Hypothalamus (tissue), 51 donors: ENCODE data around the gene RPTOR.

Experiments
- DNase-seq, 51 donors: peaks; one replicate each; lab custom pipeline; 2025; lab: John Stamatoyannopoulos, UW

The RPTOR gene

DNA sequence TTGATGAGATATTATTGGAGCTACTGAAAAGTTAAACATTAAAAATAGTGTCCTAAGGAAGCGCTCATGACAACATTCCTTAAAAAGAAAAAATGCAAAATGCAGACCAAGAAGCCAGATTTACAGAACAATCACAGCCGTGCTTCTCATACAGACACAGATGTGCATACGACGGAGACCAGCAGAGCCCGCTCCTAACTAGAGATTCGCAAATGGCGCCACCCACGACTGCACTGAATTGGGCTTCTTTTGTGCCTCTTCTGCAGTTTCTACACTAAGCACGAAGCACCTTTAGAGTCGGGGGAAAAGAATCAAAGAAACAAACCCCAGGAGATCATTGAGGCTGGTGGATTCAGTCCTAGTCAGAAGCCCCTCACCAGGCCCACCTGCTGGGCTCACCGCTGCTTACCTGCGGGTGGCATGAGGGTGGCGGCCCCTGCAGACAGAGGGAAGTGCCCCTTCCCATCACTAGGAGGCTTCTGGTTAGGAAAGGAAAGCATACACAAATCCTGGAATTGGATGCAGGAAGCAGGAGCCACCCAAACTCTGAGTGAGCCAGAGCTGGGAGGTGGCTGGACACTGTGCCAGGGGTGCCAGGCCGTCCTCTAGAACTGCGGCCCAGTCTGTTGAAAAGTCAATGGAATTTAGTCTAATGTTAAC, 382.1 kb downstream of the RPTOR start:
- no peak for DNase-seq

DNA sequence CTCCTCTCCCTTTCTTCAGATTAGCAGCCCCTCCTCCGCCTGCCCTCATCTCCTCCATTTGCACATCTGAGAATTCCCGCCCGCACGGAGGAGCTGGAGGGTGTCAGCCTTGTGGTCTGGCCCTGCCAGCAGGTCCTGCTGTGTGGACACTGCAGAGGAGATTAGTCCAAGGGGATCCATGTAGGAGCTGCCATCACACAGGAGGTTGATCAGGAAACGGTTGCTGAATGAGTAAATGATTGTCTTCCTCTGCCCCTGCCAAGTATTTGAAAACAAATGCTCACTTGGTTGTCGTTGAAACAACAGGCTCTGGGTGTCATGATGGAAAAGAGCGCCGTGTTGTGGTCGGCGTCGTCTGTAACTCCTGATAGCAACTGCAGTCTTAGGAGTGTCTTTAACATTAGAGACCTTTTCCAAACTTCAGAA, 383.2 kb downstream of the RPTOR start:
- DNase-seq: no peak

DNA sequence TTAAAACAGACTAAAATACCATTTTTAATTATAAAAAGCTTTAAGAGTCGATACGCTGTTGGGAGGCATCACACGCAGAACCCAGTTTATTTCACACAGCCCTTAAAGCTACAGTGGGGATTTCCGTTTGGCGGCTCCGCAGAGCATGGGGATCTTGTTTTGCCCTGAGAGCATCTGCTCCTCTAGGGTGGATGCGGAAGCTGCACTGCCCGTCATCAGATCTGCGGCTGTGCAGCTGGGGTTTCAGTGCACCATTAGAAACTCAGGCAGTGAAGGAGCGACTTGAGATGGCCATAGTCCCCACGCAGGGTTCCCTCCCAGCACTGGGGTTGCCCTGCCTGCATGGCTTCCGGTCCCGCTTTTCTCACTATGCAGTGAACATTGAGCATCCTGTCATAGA, 384.8 kb downstream of the RPTOR start:
- DNase-seq: no peak

DNA sequence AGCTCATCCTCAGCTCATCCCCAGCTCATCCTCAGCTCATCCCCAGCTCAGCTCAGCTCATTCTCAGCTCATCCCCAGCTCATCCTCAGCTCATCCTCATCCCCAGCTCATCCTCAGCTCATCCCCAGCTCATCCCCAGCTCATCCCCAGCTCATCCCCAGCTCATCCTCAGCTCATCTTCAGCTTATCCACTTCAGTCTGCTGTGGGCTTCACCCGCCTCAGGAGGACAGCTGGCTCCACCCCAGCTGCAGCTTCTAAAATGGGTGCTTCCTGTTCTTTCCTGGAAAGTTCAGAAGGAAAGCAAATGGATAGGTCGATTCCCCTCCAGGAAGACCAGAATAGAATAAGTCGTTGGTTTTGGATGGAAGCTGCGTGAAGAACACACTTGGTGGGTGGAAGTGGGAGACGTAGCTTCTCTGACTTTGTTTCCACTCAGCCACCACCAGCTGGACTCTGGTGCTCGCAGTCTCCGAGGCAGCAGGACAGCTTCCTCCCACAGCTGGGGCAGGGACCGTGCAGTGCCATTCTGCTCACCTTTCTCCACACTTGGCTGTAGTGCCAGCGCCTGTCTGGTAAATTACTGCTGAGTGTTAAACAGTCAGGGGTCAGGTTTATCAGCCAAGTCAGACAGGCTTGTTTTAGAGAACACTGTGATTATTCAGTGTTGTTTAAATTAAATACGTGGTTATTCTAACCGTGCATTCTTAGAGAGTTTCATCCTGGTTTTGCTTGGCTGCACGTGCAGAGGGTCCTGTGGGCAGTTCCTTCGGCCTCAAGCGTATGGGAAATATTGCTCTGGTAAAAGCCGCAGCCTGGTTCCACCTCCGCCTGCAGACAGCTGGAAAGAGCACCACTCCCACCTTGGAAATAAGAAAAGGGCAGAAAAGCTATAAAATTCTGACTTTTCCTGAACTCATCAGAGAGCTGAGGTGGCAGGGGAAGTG, 386.0 kb downstream of the RPTOR start:
- DNase-seq: peak in 1 of 51 donors; percentile 22

DNA sequence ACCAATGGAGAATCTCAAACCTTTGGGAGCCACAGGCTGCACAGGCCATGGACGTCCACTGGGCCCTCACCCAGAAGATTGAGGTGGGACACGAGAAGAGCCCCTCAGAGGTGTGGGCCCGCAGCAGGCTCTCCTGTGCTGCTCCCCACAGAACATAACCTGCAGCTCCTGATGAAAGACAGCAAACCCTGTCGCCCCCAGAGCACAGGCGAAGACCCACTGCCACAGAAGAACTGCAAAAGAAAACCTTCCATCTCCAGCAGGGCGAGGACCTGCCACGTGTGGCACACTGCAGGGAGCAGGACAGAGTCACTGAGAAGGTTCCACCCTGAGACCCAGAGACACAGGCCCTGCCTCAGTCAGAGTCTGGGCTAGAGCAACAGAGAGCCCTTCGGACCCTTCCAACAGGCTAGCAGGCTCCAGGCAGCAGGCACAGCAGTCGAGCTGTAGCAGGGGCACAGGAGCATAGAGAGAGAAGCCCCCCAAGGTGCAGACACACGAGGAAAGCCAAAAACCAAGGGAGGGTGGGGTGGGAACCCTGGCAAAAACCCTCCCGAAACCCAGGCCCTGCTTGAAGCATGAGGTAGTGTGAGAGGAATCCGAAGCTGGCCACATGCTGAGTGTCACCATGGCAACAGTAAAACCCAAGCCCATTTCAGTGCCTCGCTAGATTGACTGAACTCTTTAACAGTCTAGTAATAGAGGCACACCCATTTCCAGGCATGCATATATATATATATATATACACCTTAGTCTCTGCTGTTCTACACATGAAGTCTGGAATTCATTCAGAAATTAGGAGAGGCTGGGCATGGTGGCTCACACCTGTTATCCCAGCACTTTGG, 387.0 kb downstream of the RPTOR start:
- DNase-seq: peak in 2 of 51 donors; percentile 8 to 14

DNA sequence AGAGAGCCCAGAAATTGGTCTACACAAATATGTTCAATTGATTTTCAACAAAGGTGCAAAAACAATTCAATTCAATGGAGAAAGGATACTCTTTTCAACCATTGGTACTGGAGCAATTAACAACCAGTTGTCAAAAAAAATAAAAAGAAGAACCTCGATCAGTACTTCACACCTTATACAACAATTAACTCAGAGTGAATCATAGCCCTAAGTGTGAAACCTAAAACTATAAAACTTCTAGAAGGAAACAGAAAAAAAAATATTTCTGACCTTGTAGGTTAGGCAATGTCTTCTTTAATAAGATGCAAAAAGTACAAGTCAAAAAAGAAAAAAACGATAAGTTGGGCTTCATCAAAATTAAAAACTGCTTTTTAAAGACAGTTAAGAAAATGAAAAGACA, 390.9 kb downstream of the RPTOR start:
- DNase-seq: no peak

DNA sequence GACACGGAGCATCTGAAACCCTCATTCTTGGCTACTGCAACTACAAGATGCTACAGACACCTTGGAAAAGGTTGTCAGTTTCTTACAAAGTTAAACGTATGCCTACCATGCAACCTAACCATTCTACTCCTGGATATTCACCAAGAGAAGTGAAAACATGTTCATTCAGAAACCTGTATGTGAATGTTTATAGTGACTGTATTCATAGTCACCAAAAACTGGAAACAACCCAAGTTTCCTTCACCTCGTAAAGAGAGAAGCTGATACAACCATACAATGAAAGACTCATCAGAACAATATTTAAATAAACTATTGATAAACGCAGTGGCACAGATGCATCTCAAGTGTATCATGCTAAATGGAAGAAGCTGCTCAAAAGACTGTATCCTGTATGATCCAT, 391.6 kb downstream of the RPTOR start:
- no peak for DNase-seq

DNA sequence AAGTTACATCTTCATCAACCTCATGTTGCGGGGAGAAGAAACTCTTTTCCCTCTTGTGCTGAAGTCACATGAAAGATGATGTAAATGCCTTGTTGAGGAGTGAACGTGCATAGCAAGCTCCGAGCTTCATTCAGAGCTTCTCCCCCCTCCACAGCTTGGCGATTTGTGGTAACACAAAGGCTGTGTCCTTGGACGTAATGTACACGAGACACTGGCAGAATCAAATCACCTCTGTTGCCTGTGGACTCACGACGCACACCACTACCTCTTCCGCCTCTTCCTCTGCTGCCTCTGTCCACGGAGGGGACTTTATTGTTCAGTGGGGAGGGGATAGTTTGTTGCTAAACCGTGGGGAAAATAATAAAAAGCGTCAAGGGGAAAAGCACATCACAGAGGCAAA, 392.1 kb downstream of the RPTOR start:
- DNase-seq: no peak

DNA sequence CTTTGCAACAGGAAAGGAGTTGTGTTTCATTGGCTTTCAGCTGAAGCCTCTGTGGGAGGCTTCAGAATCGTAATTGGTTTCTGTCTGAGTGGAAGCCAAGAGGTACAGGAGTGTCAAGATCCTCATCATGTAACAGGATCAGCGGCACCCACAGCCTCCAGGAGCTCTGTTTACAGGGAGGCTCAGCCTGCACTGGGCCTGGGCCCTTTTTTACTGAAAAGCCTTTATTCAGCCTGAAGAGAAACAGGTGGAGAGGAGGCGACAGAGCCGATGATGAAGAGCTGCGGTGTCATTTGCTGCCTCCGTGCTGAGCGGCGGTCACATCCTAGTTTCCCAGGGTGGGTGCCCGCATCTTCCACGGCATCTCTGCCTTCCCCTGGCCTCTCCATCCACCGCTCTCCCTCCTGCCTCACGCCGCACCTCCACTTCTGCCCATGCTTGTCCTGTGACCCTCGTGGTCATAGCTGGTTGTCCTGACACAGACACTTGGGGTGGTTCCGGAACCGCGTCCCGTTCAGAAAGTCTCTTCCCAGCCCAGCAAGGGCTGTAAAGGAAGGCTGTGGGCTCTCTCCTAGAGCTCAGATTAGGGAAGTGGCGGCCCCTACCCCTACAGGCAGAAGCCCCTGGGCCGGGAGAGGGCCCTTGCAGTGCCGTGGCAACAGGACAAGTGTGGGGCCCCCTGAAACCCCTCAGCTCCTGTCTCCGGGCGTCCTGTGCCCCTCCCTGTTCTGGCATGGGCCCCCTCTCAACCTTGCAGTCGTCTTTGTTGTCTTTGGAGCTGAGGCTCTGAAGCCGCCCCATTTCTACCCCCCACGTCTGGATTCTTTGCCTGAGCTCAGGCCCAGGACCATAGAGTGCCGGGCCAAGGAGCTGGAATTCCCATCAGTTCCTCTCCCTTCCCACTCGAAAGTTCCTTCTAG, 393.1 kb downstream of the RPTOR start:
- peak in 2 of 51 donors; percentile 24 to 30 for DNase-seq

DNA sequence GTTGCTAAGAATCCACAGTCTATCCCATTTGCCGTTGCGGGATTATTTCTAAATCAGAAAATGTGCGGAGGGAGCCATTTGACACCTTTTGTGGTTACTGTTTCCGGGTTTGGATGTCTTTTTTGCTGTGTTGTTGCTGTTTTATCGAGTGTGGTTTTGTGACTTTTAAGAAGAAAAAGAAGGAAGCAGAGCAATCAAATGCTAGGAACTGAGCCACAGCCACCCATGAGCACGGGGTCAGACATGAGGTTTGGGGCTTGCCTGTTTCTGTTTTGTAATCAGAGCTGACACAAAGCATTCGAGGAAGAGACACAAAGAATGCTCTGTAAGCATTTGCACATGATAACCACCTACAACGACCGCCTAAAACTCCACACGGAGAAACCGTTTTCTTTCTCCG, 393.9 kb downstream of the RPTOR start:
- peak in 1 of 51 donors; percentile 9 for DNase-seq

DNA sequence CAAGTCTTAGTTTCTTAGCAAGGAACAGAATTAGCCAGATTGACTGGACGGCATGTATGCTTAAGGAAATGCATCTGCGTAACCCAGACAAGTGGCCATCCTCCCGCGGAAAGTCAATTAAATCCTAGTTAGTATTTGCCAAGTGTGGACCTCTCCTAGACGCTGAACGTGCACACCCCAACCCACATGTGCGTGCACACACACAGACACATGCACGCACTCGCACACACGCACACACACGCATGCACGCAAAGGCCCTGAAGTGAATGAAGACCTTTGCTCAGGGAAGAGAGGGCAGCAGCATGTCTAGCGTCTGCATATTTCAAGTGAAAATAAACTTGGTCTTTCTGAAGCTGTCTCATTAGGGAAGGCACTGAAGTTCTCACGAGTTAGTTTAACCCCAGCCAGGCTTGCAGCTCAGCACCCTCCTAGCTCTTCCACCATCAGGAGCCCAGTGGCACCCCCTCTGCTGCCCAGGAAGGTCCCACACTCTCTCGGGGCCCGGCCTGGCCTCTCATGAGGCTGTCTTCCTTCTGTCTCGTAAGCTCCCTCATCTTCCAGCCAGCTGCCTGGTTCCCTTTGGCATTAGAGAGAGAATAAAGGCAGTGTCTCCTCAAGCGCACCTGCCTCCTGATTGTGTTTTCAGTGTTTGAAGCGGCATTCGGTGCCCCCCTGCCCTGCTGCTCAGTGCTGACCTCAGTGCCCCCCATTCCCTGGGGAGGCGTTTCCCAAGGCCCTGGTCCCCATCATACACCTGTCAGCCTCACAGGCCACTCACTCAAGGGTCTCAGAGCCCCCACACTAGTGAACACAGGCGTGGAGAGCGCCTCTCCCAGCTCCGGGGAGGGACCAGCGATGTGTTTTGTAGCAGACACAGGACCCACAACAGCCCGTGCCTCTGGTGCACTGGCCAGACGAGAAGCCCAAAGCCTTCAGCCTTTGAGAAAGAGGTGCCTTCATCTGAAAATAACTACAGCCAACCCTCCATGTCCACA, 394.8 kb downstream of the RPTOR start:
- DNase-seq: no peak

DNA sequence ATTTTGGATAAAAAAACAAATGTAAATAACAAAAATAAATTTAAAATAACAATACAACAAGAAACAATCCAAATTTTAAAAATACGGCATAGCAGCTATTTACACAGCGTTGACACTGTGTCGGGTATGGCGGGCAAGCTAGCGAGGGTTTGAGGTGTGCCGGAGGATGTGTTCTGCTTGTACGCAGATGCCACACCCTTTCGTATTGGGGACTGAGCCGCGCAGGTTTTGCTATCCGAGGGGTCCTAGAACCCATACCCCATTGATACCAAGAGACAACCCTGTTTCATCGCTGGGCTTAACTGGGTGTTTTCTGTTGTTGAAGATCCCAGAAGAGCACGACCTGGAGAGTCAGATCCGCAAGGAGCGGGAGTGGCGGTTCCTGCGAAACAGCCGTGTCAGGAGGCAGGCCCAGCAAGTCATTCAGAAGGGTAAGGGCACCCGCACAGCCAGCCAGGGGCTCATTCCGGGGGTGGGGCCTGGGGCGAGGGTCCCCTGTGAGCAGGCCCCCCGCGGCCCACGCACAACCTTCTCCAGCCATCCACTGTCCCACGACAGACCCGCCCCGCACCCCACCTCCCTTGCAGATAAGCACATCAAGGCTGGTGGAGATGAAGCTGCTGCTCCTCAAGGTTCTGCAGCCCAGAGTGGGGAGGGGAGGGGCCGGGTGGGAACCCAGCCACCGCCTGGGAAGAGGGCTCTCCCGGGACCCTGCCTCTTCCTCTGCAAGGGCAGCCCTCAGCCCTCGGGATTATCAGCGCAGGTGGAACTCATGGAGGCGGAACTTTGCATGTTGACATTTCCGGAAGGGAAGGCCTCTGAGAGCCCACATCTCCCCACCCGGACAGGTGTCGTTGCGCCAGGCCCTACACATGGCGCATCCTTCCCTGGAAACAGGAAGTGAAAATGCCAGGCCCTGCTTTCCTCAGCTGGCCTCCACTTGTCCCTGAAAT, 395.8 kb downstream of the RPTOR start:
- DNase-seq: no peak

DNA sequence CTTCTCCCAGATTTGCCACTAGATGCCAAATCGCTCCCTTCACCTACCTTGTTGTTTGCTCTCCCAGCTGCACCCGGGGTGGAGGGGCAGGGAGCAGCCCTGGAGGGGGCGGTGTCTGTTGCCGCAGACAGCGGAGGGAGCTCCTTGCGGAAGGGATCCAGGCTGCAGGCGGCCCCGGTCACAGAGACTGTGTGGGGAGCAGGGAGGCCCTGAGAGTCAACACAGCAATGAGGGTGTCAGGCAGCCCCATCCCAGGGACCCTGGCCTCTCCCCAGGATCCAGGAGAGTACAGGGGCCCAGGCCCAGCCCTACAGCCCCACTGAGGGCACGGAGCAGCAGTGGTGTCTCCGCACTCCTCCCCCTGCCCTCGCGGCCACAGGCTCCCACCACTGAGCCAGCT, 396.5 kb downstream of the RPTOR start:
- DNase-seq: no peak

DNA sequence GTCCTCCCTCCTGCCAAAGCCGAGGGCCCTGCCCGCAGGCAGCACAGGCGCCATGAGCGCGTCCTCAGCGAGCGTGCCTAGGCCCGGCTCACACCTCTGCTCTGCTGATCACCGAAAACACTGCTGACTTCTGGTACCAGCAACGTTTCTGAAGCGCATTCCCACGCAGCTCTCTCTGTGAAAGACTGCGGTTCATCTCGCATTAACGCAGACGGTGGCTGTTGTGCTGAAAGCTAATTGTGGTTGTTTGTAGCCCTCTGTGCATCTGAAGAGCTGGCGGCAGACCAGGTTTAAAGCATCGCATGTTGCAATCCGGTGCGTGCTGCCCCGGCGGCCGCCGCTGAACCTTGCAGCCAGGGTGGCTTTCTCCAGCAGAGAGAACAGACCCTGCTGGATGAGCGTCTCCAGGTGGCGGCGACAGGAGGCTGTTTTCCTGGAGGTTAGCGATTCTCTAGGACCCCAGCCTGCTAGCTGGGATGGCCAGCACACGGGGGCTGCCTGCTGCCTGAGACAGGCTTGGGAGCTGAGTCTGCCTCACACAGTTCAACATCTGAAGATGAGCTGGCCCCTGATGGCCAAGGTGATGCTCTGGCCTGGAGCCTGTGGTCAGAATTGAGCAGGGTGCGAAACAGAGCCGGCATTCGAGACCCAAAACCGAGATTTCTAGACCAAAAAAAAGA, 397.2 kb downstream of the RPTOR start:
- DNase-seq: peak in 4 of 51 donors; percentile 17 to 41 (median 34)

DNA sequence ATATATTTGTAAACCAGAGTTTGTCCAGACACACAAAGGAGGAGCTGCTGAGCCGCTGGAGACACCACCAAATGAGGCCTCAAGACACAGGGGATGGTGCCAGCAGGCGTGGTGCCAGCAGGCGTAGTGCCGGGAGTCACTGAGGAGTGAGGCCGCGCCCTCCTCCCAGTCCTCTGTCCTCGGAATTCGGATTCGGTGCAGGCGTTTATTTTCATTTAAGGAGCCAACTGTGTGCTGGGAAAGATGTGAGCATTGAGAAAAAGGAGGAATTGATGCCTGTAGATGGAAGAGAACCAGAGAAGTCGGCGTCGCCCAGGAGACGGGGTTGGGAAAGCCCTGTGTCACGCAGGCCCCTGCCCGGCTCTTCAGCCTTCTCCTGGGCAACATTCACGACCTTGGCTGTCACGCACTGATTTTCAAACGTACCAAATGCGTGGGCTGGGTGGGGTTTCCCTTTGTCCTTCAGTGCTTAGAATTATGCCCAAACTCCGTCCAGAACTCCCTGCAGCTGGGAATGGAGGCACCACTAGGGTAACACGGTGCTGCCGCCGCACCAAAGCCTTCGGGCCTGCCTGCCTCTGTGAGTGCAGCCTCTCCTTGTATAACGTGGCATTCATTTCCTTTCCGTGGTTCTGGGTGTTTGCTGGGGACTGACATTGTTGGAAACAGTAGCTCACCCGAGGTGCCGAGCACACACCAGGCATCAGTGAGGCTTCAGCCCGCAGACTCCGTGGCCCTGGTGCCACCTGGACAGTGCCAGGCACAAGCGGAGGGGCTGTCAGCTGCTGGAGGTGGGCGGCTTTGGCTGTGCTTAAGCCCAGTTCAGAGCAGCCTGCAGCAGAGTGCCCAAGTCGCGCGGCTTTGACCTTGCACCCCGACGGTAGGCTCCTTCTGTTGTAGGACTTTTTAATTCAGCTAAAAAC, 398.0 kb downstream of the RPTOR start:
- DNase-seq: peak in 48 of 51 donors; percentile 7 to 90 (median 75)
